Germinal center (tissue), 1 donor: ENCODE measurements around the gene BMERB1.
"Not testable (repeated sequence)": the region's sequence is repeated elsewhere in the genome, so short reads cannot be mapped to it uniquely, and the experiment has no call there.

Experiments
- DNase-seq: peaks from one replicate; pipeline ENCODE4 v3.0.0; 2012; ENCODE audit warnings: mixed read lengths, low spot score

Gene BMERB1

GRCh38 chr16:15464401-15465186 is 30.2 kb downstream of the BMERB1 start:
- no peak for DNase-seq

GRCh38 chr16:15466131-15466530 is 31.7 kb downstream of the BMERB1 start:
- DNase-seq, result no peak

GRCh38 chr16:15466886-15467781 is 32.7 kb downstream of the BMERB1 start:
- no peak for DNase-seq

DNA sequence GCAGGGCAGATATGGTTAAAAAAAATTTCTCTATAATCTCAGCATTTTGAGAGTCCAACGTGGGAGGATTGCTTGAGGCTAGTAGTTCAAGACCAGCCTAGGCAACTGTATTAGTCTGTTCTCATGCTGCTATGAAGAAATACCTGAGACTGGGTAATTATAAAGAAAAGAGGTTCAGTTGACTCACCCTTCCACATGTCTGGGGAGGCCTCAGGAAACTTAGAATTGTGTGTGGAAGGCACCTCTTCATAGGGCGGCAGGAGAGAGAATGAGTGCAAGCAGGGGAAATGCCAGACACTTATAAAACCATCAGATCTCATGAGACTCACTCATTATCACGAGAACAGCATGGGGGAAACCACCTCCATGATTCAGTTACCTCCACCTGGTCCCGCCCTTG is 42.6 kb downstream of the BMERB1 start:
- not testable (repeated sequence) for DNase-seq

DNA sequence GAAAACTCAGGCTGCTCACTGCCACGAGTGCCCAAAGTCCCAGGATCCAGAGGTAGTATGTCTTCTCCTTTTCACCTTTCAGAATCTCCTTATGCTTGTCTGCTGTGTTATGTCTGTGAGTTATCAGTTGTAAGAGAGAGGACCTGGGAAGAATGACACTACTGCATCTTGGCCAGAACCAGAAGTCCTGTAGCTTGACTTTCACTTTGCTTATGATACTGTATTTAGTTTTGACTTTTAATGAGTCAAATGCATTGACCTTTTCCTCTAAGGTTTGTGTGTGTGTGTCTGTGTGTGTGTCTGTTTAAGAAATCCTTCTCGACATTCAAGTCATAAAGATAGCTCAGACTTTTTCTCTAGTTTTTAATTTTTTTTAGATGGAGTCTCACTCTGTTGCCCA is 43.4 kb downstream of the BMERB1 start:
- no peak for DNase-seq

- DNase-seq, result no peak
Measured at GRCh38 chr16:15482068-15482747, 47.8 kb downstream of the BMERB1 start.

DNA sequence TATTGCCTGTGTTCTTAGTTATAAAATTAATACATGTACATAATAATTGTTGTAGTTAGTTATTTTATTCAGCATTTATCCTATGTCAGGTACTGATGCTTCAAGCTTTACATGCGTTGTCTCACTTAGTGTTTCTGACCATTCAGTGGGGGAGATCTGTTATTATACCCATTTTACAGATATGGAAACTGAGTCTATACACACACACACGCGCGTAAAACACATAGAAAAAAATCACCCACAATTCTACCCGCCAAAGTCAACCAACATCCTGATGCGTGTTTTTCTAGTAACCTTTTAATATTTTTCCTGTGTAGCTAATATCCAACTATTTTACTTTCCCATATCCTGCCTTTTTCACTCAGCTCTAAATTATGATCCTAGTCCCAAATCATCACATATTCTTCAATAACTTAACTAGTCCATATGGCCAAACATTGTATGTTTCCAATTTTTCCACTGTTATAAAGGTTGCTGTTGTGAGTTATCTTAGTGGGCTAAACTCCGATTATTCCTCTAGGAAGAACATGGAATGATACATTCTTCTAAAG is 48.4 kb downstream of the BMERB1 start:
- no peak for DNase-seq

DNA sequence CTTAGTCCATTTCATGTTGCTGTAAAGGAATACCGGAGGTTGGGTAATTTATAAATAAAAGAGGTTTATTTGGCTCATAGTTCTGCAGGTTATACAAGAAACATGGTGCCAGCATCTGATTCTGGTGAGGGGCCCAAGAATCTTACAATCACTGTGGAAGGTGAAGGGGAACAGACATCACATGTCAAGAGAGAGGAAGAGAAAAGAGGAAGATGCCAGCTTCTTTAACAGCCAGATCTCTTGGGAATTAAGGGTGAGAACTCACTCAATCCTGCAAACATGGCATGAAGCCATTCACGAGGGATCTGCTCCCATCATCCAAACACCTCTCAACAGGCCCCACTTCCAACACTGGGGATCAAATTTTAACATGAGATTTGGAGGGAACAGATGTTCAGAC is 49.5 kb downstream of the BMERB1 start:
- DNase-seq, result no peak

DNA sequence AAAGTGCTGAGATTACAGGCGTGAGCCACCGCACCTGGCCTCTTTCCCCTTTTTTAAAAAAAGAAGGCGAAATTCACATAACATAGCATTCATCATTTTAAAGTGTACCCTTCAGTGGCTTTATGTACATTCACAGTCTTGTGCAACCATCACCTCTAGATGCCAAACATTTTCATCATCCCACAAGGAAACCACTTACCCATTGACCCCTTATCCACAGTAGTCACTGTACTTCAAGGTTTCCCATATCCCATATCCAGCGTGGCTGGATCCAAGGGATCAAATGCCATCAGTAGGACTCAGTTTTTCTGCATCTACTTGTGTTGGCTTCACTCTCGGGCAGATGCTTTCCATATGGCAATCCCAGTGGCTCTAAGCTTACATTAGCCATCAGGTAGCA is 50.3 kb downstream of the BMERB1 start:
- no peak for DNase-seq

DNA sequence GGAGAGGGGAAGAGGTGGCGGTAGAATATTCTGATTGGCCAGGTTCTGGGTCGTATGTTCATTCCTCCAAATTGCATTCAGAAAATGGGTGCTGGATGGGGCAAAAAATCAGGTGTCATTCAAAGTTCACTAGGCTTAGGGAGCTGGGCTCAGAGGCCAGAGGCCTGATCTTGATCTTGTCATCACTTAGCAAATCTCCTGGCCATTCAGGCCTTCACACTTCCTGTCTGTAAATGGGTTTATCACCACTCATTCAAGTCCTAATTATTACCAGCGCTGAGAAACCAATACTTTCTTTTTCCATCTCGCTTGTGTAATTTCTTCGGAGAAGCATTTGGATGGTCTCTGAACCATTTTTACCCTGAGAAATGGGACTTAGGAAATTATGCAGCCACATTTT is 50.8 kb downstream of the BMERB1 start:
- DNase-seq, result no peak

GRCh38 chr16:15486661-15487060 is 52.3 kb downstream of the BMERB1 start:
- DNase-seq, result no peak

- DNase-seq, result no peak
Measured at GRCh38 chr16:15487336-15488284, 53.2 kb downstream of the BMERB1 start.

GRCh38 chr16:15489016-15489415 is 54.6 kb downstream of the BMERB1 start:
- no peak for DNase-seq

GRCh38 chr16:15490123-15490711 is 55.8 kb downstream of the BMERB1 start:
- no peak for DNase-seq

GRCh38 chr16:15491411-15491810 is 57.0 kb downstream of the BMERB1 start:
- DNase-seq, result no peak

GRCh38 chr16:15492091-15492740 is 57.8 kb downstream of the BMERB1 start:
- no peak for DNase-seq

- DNase-seq, result no peak
Measured at GRCh38 chr16:15493466-15494180, 59.2 kb downstream of the BMERB1 start.

GRCh38 chr16:15494236-15494635 is 59.8 kb downstream of the BMERB1 start:
- no peak for DNase-seq

GRCh38 chr16:15495898-15496297 is 61.5 kb downstream of the BMERB1 start:
- DNase-seq, result no peak
